Neural progenitor cell (in vitro differentiated cells): ENCODE data around the gene FAM24B. TPM values are rescaled to one million over a fixed set of nuclear protein-coding genes. Genes with fewer than 3 reads are reported as not detected.

ENCODE experiments used
- DNase-seq: peaks from one replicate; pipeline ENCODE4 v3.0.0-alpha.2; 2016; ENCODE audit warnings: low spot score
- H2AFZ ChIP-seq: fragments of 200-600 bp; sonication (generic); replicated peaks from 2 replicates; pipeline ENCODE4 v1.6.1; 2016; ENCODE audit warnings: antibody characterized with exemption
- H3F3A ChIP-seq: fragments of 200-600 bp; sonication (generic); 2 replicates; pipeline ENCODE4 v1.6.1; 2016; ENCODE audit warnings: antibody characterized with exemption, low read depth
- H3K27ac ChIP-seq: fragments of 200-600 bp; sonication (generic); 2 replicates; pipeline ENCODE4 v1.5.1; 2016; ENCODE audit warnings: mild to moderate bottlenecking
- H3K27me3 ChIP-seq: fragments of 200-600 bp; sonication (generic); 2 replicates; pipeline ENCODE4 v1.6.1; 2016; ENCODE audit warnings: mild to moderate bottlenecking, moderate library complexity
- H3K36me3 ChIP-seq: fragments of 200-600 bp; sonication (generic); 2 replicates; pipeline ENCODE4 v1.5.1; 2016
- H3K4me1 ChIP-seq: fragments of 200-600 bp; sonication (generic); 2 replicates; pipeline ENCODE4 v1.6.1; 2016; ENCODE audit warnings: mixed run types
- H3K4me2 ChIP-seq: fragments of 200-600 bp; sonication (generic); 2 replicates; pipeline ENCODE4 v1.6.1; 2016
- H3K4me3 ChIP-seq: fragments of 200-600 bp; sonication (generic); 2 replicates; pipeline ENCODE4 v1.5.1; 2016
- H3K79me2 ChIP-seq: fragments of 200-600 bp; sonication (generic); 2 replicates; pipeline ENCODE4 v1.6.1; 2016; ENCODE audit warnings: low read depth
- H3K9ac ChIP-seq: fragments of 200-600 bp; sonication (generic); 2 replicates; pipeline ENCODE4 v1.6.1; 2016
- H3K9me3 ChIP-seq: fragments of 200-600 bp; sonication (generic); 2 replicates; pipeline ENCODE4 v1.5.1; 2016; ENCODE audit warnings: low read depth
- H4K20me1 ChIP-seq: fragments of 200-600 bp; sonication (generic); 2 replicates; pipeline ENCODE4 v1.6.1; 2016; ENCODE audit warnings: low read depth
- H3K27ac Mint-ChIP-seq: 3 replicates; pipeline ENCODE4 v1.8.0; 2021; ENCODE audit warnings: mixed read lengths
- H3K27me3 Mint-ChIP-seq: 2 replicates; pipeline ENCODE4 v1.8.0; 2022; ENCODE audit warnings: low read depth, mild to moderate bottlenecking, inconsistent platforms, moderate library complexity, mixed read lengths; ENCODE audit not compliant: insufficient read depth
- H3K36me3 Mint-ChIP-seq: 3 replicates; pipeline ENCODE4 v1.8.0; 2021; ENCODE audit warnings: mixed read lengths
- H3K4me1 Mint-ChIP-seq: 3 replicates; pipeline ENCODE4 v1.8.0; 2021; ENCODE audit warnings: mixed read lengths
- H3K4me3 Mint-ChIP-seq: 3 replicates; pipeline ENCODE4 v1.8.0; 2021; ENCODE audit warnings: mild to moderate bottlenecking, moderate library complexity, mixed read lengths
- H3K9me3 Mint-ChIP-seq: 3 replicates; pipeline ENCODE4 v1.8.0; 2020; ENCODE audit warnings: mixed read lengths
- EZH2 ChIP-seq: fragments of 200-600 bp; sonication (generic); IDR thresholded peaks from 2 replicates; pipeline ENCODE4 v1.6.1; 2017; ENCODE audit warnings: antibody characterized with exemption, mild to moderate bottlenecking, moderate library complexity
- EZH2phosphoT487 ChIP-seq: fragments of 200-600 bp; sonication (generic); IDR thresholded peaks from 2 replicates; pipeline ENCODE4 v1.6.1; 2017; ENCODE audit warnings: antibody characterized with exemption
- total RNA-seq: library from RNA; depleted of rRNA; stranded (reverse); fragments of >200 nt; gene quantifications from 2 replicates; pipeline ENCODE4 v1.2.3, GENCODE V29; 2015; ENCODE audit warnings: low replicate concordance
- TF ChIP-seq, protein P1 (sequence below): fragments of 200-600 bp; sonication (generic); IDR thresholded peaks from 2 replicates; pipeline ENCODE4 v1.5.1; 2017; ENCODE audit warnings: antibody characterized with exemption, mild to moderate bottlenecking

FAM24B gene
- total RNA-seq, 1 donor from 2014 or later, result not detected

DNA sequence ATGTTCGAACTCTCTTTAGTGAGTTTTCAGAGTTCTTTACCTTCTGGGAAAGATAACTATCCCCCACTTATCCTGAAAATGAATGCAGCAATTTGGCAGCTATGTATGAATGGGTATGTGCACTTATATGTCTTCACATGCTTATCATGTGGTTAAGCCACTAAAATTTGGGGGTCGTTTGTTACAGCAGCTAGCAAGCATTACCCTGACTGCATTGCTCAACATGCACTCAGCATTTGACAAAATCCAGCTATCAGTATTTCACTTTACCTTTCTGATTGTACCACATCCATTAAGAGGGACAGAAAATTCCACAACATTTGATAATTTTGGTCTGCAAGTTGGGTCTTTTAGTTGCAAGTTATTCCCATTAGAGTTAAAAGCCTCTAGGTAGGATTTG is 43.5 kb downstream of the FAM24B start:
- no peak overlapping the region for H3K9ac ChIP-seq
- Mint-ChIP-seq H3K27me3 (no peaks in the 10 kb centered on the region), H3K36me3 (no peaks in the 10 kb centered on the region), H3K9me3 (no peaks in the 10 kb centered on the region), H3K4me1 (no peaks in the 10 kb centered on the region), H3K4me3 (no peak overlapping the region), H3K27ac (no peak overlapping the region)
- DNase-seq, result no peak
- H3K27me3 ChIP-seq, result no peaks in the 10 kb centered on the region
- H3K4me2 ChIP-seq, result no peak overlapping the region
- H4K20me1 ChIP-seq, result no peaks in the 10 kb centered on the region
- no peaks in the 10 kb centered on the region for H3K9me3 ChIP-seq
- TF ChIP-seq, protein P1, sequence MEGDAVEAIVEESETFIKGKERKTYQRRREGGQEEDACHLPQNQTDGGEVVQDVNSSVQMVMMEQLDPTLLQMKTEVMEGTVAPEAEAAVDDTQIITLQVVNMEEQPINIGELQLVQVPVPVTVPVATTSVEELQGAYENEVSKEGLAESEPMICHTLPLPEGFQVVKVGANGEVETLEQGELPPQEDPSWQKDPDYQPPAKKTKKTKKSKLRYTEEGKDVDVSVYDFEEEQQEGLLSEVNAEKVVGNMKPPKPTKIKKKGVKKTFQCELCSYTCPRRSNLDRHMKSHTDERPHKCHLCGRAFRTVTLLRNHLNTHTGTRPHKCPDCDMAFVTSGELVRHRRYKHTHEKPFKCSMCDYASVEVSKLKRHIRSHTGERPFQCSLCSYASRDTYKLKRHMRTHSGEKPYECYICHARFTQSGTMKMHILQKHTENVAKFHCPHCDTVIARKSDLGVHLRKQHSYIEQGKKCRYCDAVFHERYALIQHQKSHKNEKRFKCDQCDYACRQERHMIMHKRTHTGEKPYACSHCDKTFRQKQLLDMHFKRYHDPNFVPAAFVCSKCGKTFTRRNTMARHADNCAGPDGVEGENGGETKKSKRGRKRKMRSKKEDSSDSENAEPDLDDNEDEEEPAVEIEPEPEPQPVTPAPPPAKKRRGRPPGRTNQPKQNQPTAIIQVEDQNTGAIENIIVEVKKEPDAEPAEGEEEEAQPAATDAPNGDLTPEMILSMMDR, result no peak
- TF ChIP-seq EZH2phosphoT487 (no peak), EZH2 (no peak)
- H3F3A ChIP-seq, result no peaks in the 10 kb centered on the region
- H3K36me3 ChIP-seq, result no peaks in the 10 kb centered on the region
- H3K27ac ChIP-seq, result no peak overlapping the region
- H3K4me3 ChIP-seq, result no peak overlapping the region
- no peak overlapping the region for H2AFZ ChIP-seq
- peaks cover 4% of the 10 kb centered on the region for H3K4me1 ChIP-seq
- no peaks in the 10 kb centered on the region for H3K79me2 ChIP-seq

DNA sequence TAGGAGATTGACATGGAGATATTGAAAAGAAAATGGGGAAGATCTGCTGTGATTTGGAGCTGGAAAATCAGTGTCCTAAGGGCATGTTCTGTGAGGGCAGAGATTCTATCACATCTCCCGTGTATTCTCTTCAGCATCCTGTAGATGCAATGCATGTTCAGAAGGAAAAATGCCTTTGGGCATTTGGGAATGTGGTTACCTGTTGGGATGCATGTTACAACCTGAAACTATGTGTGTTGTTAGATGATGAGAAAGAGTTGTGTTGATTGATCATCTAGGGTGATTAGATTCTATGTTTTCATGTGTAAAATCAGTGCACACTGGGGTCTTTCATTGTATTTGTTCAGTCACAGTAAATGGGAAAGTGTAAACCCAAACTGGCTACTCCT is 48.4 kb downstream of the FAM24B start:
- H3K4me3 ChIP-seq, result no peak overlapping the region
- no peak for DNase-seq
- no peaks in the 10 kb centered on the region for H3K79me2 ChIP-seq
- no peak overlapping the region for H3K4me2 ChIP-seq
- Mint-ChIP-seq H3K27me3 (peaks cover 3% of the 10 kb centered on the region), H3K9me3 (no peaks in the 10 kb centered on the region), H3K4me3 (no peak overlapping the region), H3K4me1 (no peaks in the 10 kb centered on the region), H3K27ac (no peak overlapping the region), H3K36me3 (no peaks in the 10 kb centered on the region)
- H3K4me1 ChIP-seq, result peaks cover 4% of the 10 kb centered on the region
- no peaks in the 10 kb centered on the region for H3K9me3 ChIP-seq
- TF ChIP-seq EZH2, result no peak
- TF ChIP-seq, protein P1, result no peak
- no peak for TF ChIP-seq EZH2phosphoT487
- H3K27ac ChIP-seq, result no peak overlapping the region
- H3F3A ChIP-seq, result no peaks in the 10 kb centered on the region
- H2AFZ ChIP-seq, result no peak overlapping the region
- no peak overlapping the region for H3K9ac ChIP-seq
- no peaks in the 10 kb centered on the region for H3K27me3 ChIP-seq
- no peaks in the 10 kb centered on the region for H4K20me1 ChIP-seq
- H3K36me3 ChIP-seq, result no peaks in the 10 kb centered on the region

DNA sequence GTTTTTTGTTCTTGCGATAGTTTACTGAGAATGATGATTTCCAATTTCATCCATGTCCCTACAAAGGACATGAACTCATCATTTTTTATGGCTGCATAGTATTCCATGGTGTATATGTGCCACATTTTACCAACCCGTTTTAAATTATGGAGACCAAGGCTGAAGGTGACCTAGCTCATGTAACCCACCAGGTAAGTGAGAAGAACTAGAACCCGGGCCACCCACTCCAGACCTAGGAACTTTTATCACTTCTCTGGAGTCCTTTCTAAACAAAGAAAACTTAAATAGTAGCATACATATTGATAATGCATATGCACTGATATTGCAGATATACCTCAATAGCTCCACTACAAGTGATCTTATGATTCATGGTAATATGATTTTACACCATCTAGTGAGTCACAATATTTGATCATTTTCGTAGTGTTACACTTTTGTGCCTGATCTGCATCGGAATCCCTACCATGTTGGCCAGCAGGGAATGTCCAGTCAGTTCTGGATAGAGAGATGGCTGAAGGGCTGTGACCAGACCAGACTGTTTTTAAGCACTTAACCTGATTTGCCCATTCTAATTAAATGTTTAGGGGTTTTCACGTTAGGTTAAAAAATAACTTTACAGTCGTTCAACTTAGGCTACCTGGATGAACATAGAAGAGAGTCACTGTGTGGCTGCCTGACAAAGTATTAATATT is 49.0 kb downstream of the FAM24B start:
- H3K4me1 Mint-ChIP-seq, result no peaks in the 10 kb centered on the region
- peaks cover 3% of the 10 kb centered on the region for H3K27me3 Mint-ChIP-seq
- H4K20me1 ChIP-seq, result no peaks in the 10 kb centered on the region

More for the DNA sequence above, 49.0 kb downstream of the FAM24B start:
- no peaks in the 10 kb centered on the region for H3K79me2 ChIP-seq
- H2AFZ ChIP-seq, result no peak overlapping the region
- Mint-ChIP-seq H3K9me3 (no peaks in the 10 kb centered on the region), H3K36me3 (no peaks in the 10 kb centered on the region), H3K4me3 (no peak overlapping the region), H3K27ac (no peak overlapping the region)
- no peak overlapping the region for H3K4me2 ChIP-seq
- TF ChIP-seq EZH2phosphoT487 (no peak), EZH2 (no peak)
- TF ChIP-seq, protein P1, result no peak
- H3K4me3 ChIP-seq, result no peak overlapping the region
- no peaks in the 10 kb centered on the region for H3K9me3 ChIP-seq
- no peaks in the 10 kb centered on the region for H3F3A ChIP-seq
- H3K36me3 ChIP-seq, result no peaks in the 10 kb centered on the region
- DNase-seq, result no peak
- peaks cover 4% of the 10 kb centered on the region for H3K4me1 ChIP-seq
- no peak overlapping the region for H3K27ac ChIP-seq
- H3K27me3 ChIP-seq, result no peaks in the 10 kb centered on the region
- no peak overlapping the region for H3K9ac ChIP-seq
